HepG2 (cell line): ENCODE data around the gene EFNA2. TPM values are rescaled to one million over a fixed set of nuclear protein-coding genes. Genes with fewer than 3 reads are reported as not detected.

ENCODE experiments used
- ATAC-seq: fragments of 200-7000 bp; cut with Tn5 transposase; 3 replicates; pipeline ENCODE4 v1.9.1; 2020; ENCODE audit warnings: mild to moderate bottlenecking, moderate library complexity
- BruUV-seq: library from RNA; stranded (reverse); fragments of 400-500 nt; replicated peaks from 2 replicates; lab custom pipeline; 2021; lab: Mats Ljungman, UMichigan
- CTCF ChIA-PET: fragments of 300-600 bp; formaldehyde crosslinking; extraction: SDS; loops from one replicate; lab custom pipeline; 2021; ENCODE audit warnings: low total read pairs, inconsistent platforms, low intra/inter-chr PET ratio; lab: Yijun Ruan, JAX
- POLR2A ChIA-PET: fragments of 350-600 bp; sonication (Branson Sonifier 250); formaldehyde crosslinking; loops from one replicate; lab custom pipeline; 2020; ENCODE audit warnings: antibody characterized with exemption, inconsistent platforms; lab: Yijun Ruan, JAX
- DNase-seq: peaks from one replicate; pipeline ENCODE4 v3.0.0-alpha.2; 2015; ENCODE audit warnings: low spot score
- FAIRE-seq: peaks from 3 replicates; lab custom pipeline; 2011; peaks lifted over from hg19 to GRCh38; lab: Jason Lieb, UNC
- H2AFZ ChIP-seq: one replicate; pipeline ENCODE4 v1.6.1; 2011; ENCODE audit warnings: low read length, inconsistent platforms
- H3K27ac ChIP-seq: fragments of 300-600 bp; 3 replicates; pipeline ENCODE4 v1.8.0; 2011; ENCODE audit warnings: mixed run types, mild to moderate bottlenecking, mixed read lengths, low read length, inconsistent platforms; ENCODE audit not compliant: insufficient read depth; ENCODE audit errors: extremely low read length
- H3K27me3 ChIP-seq, 2 experiments: fragments of 200-600 bp in 1 of 2; 2 replicates in 1 of 2; 3 replicates in 1 of 2; pipeline versions ENCODE4 v1.6.0 to v1.8.0; 2011; ENCODE audit warnings: low read length in 2 of 2, mild to moderate bottlenecking in 2 of 2, moderate library complexity in 2 of 2, inconsistent platforms in 1 of 2; ENCODE audit not compliant: insufficient read depth in 2 of 2, control insufficient read depth in 1 of 2
- H3K36me3 ChIP-seq, 2 experiments: fragments of 200-600 bp in 1 of 2; replicated peaks in 1 of 2; 2 replicates in 1 of 2; 3 replicates in 1 of 2; pipeline versions ENCODE4 v1.5.1 to v1.8.0; 2011; ENCODE audit warnings: low read length in 2 of 2, inconsistent platforms in 1 of 2; ENCODE audit not compliant: insufficient read depth in 2 of 2, control insufficient read depth in 1 of 2
- H3K4me1 ChIP-seq: 2 replicates; pipeline ENCODE4 v1.5.1; 2012; ENCODE audit warnings: low read length, inconsistent platforms; ENCODE audit not compliant: insufficient read depth
- H3K4me2 ChIP-seq: 2 replicates; pipeline ENCODE4 v1.6.0; 2011; ENCODE audit warnings: low read depth, low read length, inconsistent platforms
- H3K4me3 ChIP-seq, 3 experiments: fragments of 200-600 bp in 1 of 3; sonication (generic), shearing (Covaris generic) in 1 of 3; replicated peaks in 1 of 3; 2 replicates each; pipeline ENCODE4 v1.5.1; 2011 to 2016; ENCODE audit warnings: low read length in 3 of 3, inconsistent platforms in 2 of 3, low read depth in 2 of 3, mild to moderate bottlenecking in 2 of 3, control low read depth in 1 of 3, mixed read lengths in 1 of 3; ENCODE audit not compliant: insufficient read depth in 1 of 3
- H3K79me2 ChIP-seq: one replicate; pipeline ENCODE4 v1.6.1; 2011; ENCODE audit warnings: low read length, inconsistent platforms; ENCODE audit not compliant: insufficient read depth
- H3K9ac ChIP-seq: 2 replicates; pipeline ENCODE4 v1.6.0; 2011; ENCODE audit warnings: mild to moderate bottlenecking, low read depth, low read length, inconsistent platforms; ENCODE audit not compliant: insufficient read depth
- H3K9me3 ChIP-seq: 2 replicates; pipeline ENCODE4 v1.5.1; 2012; ENCODE audit warnings: mild to moderate bottlenecking, low read length
- H4K20me1 ChIP-seq: 2 replicates; pipeline ENCODE4 v1.6.0; 2011; ENCODE audit warnings: inconsistent platforms, mild to moderate bottlenecking, low read length, moderate library complexity; ENCODE audit not compliant: insufficient read depth
- ATM ChIP-seq: fragments of 450-650 bp; IDR thresholded peaks from 2 replicates; pipeline ENCODE4 v1.7.1; 2017; ENCODE audit warnings: mild to moderate bottlenecking, borderline replicate concordance
- ERF ChIP-seq: IDR thresholded peaks from 2 replicates; pipeline ENCODE4 v1.6.1; 2018; ENCODE audit warnings: missing biosample characterization, missing genetic modification reagents
- HCFC1 ChIP-seq: fragments of 150-350 bp; IDR thresholded peaks from 2 replicates; pipeline ENCODE4 v1.6.1; 2014; ENCODE audit warnings: low read depth, low read length
- KDM6A ChIP-seq: IDR thresholded peaks from 2 replicates; pipeline ENCODE4 v1.6.1; 2016; ENCODE audit warnings: low read depth
- MXD4 ChIP-seq: IDR thresholded peaks from 2 replicates; pipeline ENCODE4 v1.6.1; 2016; ENCODE audit warnings: mild to moderate bottlenecking, missing biosample characterization, missing genetic modification reagents
- NCOR1 ChIP-seq: fragments of 200-600 bp; sonication (generic); IDR thresholded peaks from 2 replicates; pipeline ENCODE4 v1.7.0; 2017; ENCODE audit warnings: antibody characterized with exemption, low read length, borderline replicate concordance
- NFYB ChIP-seq: sonication (generic); formaldehyde crosslinking; IDR thresholded peaks from 2 replicates; pipeline ENCODE4 v1.4.0; 2020; ENCODE audit warnings: missing genetic modification reagents
- PHF21A ChIP-seq: sonication (generic); formaldehyde crosslinking; IDR thresholded peaks from 2 replicates; pipeline ENCODE4 v1.5.0; 2020; ENCODE audit warnings: mild to moderate bottlenecking, missing genetic modification reagents
- POLR2A ChIP-seq, 2 experiments: IDR thresholded peaks; 2 replicates each; pipeline ENCODE4 v1.6.1; 2011; ENCODE audit warnings: low read depth in 2 of 2, low read length in 2 of 2, mild to moderate bottlenecking in 1 of 2, moderate library complexity in 1 of 2; ENCODE audit not compliant: insufficient read depth in 1 of 2
- SKI ChIP-seq: fragments of 450-650 bp; IDR thresholded peaks from one replicate; pipeline ENCODE4 v1.6.1; 2018; ENCODE audit warnings: mild to moderate bottlenecking; ENCODE audit not compliant: partially characterized antibody
- SRY ChIP-seq: sonication (generic); formaldehyde crosslinking; IDR thresholded peaks from 2 replicates; pipeline ENCODE4 v1.8.0; 2022; ENCODE audit warnings: mild to moderate bottlenecking, missing genetic modification reagents
- ZFP91 ChIP-seq: sonication (generic); formaldehyde crosslinking; IDR thresholded peaks from 2 replicates; pipeline ENCODE4 v1.9.0; 2022; ENCODE audit warnings: missing genetic modification reagents, mild to moderate bottlenecking, borderline replicate concordance
- ZNF280D ChIP-seq: sonication (generic); formaldehyde crosslinking; IDR thresholded peaks from 2 replicates; pipeline ENCODE4 v1.5.1; 2020; ENCODE audit warnings: mild to moderate bottlenecking, missing genetic modification reagents
- ZNF543 ChIP-seq: sonication (generic); formaldehyde crosslinking; IDR thresholded peaks from 2 replicates; pipeline ENCODE4 v1.4.0; 2020; ENCODE audit warnings: mild to moderate bottlenecking, missing genetic modification reagents
- ZNF639 ChIP-seq: conservative IDR thresholded peaks from 2 replicates; pipeline ENCODE4 v1.6.1; 2018; ENCODE audit warnings: missing genetic modification reagents
- WGBS: methylation state at CpG from one replicate; pipeline ENCODE4 v1.1.6; 2017; ENCODE audit warnings: low lambda C conversion rate; 5-methylcytosine and 5-hydroxymethylcytosine counted together
- in situ Hi-C: cut with HindIII; loops from 2 replicates; pipeline ENCODE4 v1.10.0; 2017; ENCODE audit warnings: low pct_unique_long_range_greater_than_20kb; ENCODE audit not compliant: extremely low pct_ligation_motif_present
- intact Hi-C: fragments of 100-400 bp; cut with micrococcal nuclease; formaldehyde crosslinking; loops from one replicate; pipeline ENCODE4 v1.10.0; 2022; ENCODE audit not compliant: unreplicated experiment
- polyA plus RNA-seq, 8 experiments: library from polyadenylated mRNA; depleted of rRNA in 3 of 8; stranded (reverse) in 7 of 8; unstranded in 1 of 8; fragments of >200 nt; fragmentation: Illumina TruSeq in 4 of 8; extraction: Trizol in 4 of 8; gene quantifications; 2 replicates each; pipeline versions ENCODE4 v1.2.1 to v1.2.3, GENCODE V29; 2011 to 2016; ENCODE audit warnings: low read depth in 4 of 8, missing spikeins in 1 of 8, mixed read lengths in 1 of 8; ENCODE audit not compliant: insufficient read depth in 1 of 8
- total RNA-seq, 5 experiments: library from RNA; depleted of rRNA; stranded (reverse); fragments of >200 nt; fragmentation: Illumina TruSeq; extraction: Trizol; gene quantifications; 2 replicates each; pipeline ENCODE4 v1.2.3, GENCODE V29; 2016; ENCODE audit warnings: low read depth in 1 of 5

EFNA2 gene
- total and polyA plus RNA-seq, 2 of the 13 experiments (the other 11 are each of a cell fraction or from before 2014, with no cell fraction given), result 6.0 to 9.9 TPM

GRCh38 chr19:1249298-1249989, 36.2 kb upstream of the EFNA2 start:
- Histone ChIP-seq H3K27ac (peak overlapping the region; percentile 98), H2AFZ (no peak overlapping the region), H3K79me2 (peaks cover 26% of the 10 kb centered on the region), H3K27me3 (no peaks in the 10 kb centered on the region; a peak in 1 of 5 replicates), H3K4me3 (peak overlapping the region; percentile 86 to 90 (median 88); a peak in 5 of 6 replicates), H3K4me2 (peak overlapping the region; percentile 58), H3K4me1 (peaks cover 51% of the 10 kb centered on the region), H3K9ac (peak overlapping the region; percentile 92), H3K36me3 (peaks cover 3 to 14% of the 10 kb centered on the region in 2 experiments; a peak in 4 of 5 replicates), H3K9me3 (no peaks in the 10 kb centered on the region), H4K20me1 (peaks cover 25% of the 10 kb centered on the region; the same call in 1 of the 2 replicates)
- WGBS, result 1% methylated on average over 14 of the region's 102 CpGs
- ATAC-seq, result no peak
- intact Hi-C loops, result no loop called here
- CTCF ChIA-PET, result no interaction called here
- DNase-seq, result peak; percentile 89
- no peak for FAIRE-seq
- in situ Hi-C loops, result no loop called here
- POLR2A ChIA-PET, result interaction anchor here (13.7 kb wide), 1 partner anchor 15 kb away, joined by 668 read pairs; the partner anchor contains the start of gene CIRBP
- no TSS peak for BruUV-seq
- TF ChIP-seq SRY, result peak; percentile 65; the same call in 1 of the 2 replicates
- TF ChIP-seq ZNF280D (CRISPR knock-in tag), result no peak
- no peak; the same call in 1 of the 2 replicates for TF ChIP-seq ERF (CRISPR knock-in tag)
- TF ChIP-seq ZNF543 (CRISPR knock-in tag), result peak; percentile 9; the same call in 1 of the 2 replicates
- TF ChIP-seq NFYB, result peak; percentile 62
- TF ChIP-seq SKI, result no peak
- peak; percentile 85 for TF ChIP-seq PHF21A (CRISPR knock-in tag)
- no peak for TF ChIP-seq ATM
- peak; percentile 85 for TF ChIP-seq ZNF639 (CRISPR knock-in tag)
- 0 out of 2 replicates have a peak, but pooled peaks have one; percentile 23 for TF ChIP-seq KDM6A (CRISPR knock-in tag)
- TF ChIP-seq ZFP91 (CRISPR knock-in tag), result no peak
- no peak for TF ChIP-seq HCFC1
- peak; percentile 13; the same call in 1 of the 2 replicates for TF ChIP-seq NCOR1
- TF ChIP-seq POLR2A (IDR thresholded peaks at IDR 0.05; ENCODE audit: insufficient read depth in 1 of 2, low read depth in 2 of 2, low read length in 2 of 2), result peak in 1 of 2 experiments; percentile 90; a peak in 2 of 4 replicates
- no peak for TF ChIP-seq MXD4 (CRISPR knock-in tag)
